NCI-H187 (cell line): Measurements from ENCODE around the gene PAGR1.
"Not testable (repeated sequence)": the region's sequence is repeated elsewhere in the genome, so short reads cannot be mapped to it uniquely, and the experiment has no call there.

Experiments
- DNase-seq, 2 experiments: peaks; one replicate each; lab custom pipeline; 2025; lab: John Stamatoyannopoulos, UW

Gene PAGR1

DNA sequence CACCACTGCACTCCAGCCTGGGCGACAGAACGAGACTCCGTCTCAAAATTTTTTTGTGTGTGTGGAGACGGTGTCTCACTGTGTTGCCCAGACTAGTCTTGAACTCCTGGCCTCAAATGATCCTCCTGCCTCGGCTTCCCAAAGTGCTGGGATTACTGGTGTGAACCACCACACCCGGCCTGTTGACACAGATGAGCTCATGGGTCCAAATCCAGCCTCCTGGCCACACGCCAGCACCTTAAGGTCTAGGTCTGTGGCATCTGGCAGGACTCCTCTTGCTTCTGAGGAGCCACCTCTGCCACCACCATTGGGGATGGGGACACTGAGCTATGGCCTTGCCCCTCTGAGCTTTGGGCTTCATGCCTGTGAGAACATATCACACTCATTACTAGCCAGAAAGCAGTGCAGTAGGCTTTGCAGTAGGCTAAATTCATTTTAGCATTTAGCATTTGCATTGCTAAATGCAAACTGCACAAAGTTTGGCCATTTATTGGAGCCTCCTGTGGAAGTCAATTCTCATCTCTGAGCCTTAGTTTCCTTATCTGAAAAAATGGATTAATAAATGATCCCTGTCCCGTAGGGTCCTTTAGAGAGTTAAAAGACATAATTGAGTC is 52.6 kb downstream of the PAGR1 start:
- DNase-seq = no peak

DNA sequence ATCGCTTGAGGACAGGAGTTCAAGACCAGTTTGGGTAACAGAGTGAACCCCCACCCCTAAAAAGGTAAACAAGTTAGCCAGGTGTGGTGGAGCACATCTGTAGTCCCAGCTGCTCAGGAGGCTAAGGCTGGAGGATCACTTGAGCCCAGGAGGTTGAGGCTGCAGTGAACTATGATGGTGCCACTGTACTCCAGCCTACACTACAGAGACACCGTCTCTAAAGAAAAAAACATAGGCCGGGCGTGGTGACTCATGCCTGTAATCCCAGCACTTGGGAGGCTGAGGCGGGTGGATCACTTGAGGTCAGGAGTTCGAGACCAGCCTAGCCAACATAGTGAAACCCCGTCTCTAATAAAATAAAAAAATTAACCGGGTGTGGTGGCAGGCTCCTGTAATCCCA is 53.1 kb downstream of the PAGR1 start:
- not testable (repeated sequence) for DNase-seq
